Renal cortical epithelial cell (primary cell): ENCODE measurements around the gene LNPEP. TPM values are rescaled to one million over a fixed set of nuclear protein-coding genes. Genes with fewer than 3 reads are reported as not detected.

Source experiments
- DNase-seq: peaks from one replicate; pipeline ENCODE4 v3.0.0-alpha.2; 2011; ENCODE audit warnings: low read depth
- total RNA-seq: library from RNA; depleted of rRNA; stranded (reverse); fragments of >200 nt; gene quantifications from 2 replicates; pipeline ENCODE4 v1.2.3, GENCODE V29; 2014

The LNPEP gene
- 72.9 and 122 TPM in 2 replicates for total RNA-seq

- peak; percentile 92 for DNase-seq
These were observed at the start of gene LNPEP for GRCh38 chr5:96935559-96936430. Gene LNPEP (plus strand): TSS chr5:96936080. CDS start chr5:96936156, 76 bp downstream.

DNA sequence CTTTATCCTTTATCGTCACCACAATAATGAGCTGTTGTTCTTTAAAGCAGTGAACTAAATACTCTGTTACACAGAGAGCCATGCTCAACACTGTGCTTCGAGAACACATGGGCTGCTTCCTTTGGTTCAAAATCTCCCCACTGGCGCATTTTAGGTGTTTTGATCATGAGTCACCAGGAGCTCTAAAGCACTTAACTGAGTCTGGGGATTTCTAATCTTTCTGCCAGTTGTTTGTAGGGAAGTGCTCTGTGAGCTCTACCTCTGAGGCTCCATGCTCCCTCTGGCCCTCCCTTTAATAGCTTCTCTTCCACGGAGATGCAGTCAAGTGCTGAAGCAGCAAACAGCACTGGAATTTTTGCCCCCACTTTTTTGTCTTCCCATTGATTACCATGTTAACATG, 42.5 kb upstream of the LNPEP start:
- peak; percentile 96 for DNase-seq

DNA sequence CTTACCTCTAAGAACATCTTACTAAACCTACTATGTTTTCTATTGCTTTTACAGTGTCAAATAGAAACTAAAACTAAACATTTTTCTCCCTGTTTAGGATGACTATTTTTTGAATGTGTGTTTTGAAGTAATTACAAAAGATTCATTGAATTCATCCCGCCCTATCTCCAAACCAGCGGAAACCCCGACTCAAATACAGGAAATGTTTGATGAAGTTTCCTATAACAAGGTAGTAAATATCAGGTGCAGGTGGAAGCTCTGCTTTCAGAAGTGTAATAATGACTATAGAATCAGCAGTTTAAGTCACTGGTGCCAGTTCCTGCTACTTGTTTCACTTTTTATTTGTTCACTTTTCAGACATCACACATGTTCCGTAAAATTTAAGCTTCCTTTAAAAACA, 39.6 kb upstream of the LNPEP start:
- DNase-seq: no peak

- no peak for DNase-seq
These were observed 39.1 kb upstream of the LNPEP start for GRCh38 chr5:96896806-96897205.

DNA sequence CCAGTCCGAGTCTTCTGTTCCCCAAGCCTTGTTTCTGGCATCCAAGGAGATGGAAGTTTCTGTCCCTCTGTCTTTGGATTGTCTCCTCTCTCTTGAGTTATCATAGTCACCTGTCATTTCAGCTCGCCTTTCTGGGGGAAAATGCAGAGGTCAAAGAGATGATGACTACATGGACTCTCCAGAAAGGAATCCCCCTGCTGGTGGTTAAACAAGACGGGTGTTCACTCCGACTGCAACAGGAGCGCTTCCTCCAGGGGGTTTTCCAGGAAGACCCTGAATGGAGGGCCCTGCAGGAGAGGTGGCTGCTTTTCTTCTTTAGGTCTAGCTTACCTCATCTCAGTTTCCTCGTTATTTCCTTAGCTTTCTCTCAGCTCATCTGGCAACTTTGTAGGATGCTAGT, 34.5 kb upstream of the LNPEP start:
- DNase-seq: no peak

- DNase-seq: no peak
These were observed 34.0 kb upstream of the LNPEP start for GRCh38 chr5:96901841-96902240.

DNA sequence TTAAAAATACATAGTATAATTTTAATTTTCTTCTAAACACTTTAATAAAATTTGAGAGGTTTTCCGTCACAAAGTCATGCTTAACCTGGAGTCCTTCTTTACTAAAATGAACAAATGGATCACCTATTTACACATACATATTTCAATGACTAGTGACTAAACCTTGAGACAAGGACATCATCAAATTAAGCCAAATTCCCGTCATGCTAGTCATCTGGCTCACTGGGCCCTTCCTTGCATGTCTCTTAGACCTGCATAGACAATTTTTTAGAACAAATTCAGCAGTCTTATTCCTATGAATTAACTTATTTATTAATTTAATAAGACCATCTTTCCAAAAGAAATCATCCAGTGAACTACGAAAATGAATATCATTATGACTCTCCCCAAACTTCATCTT, 33.0 kb upstream of the LNPEP start:
- DNase-seq: no peak

- peak; percentile 12 for DNase-seq
These were observed 32.6 kb upstream of the LNPEP start for GRCh38 chr5:96903300-96903699.

GRCh38 chr5:96904054-96904931, 31.6 kb upstream of the LNPEP start:
- peak; percentile 64 for DNase-seq

- no peak for DNase-seq
These were observed 30.0 kb upstream of the LNPEP start for GRCh38 chr5:96905864-96906263.

GRCh38 chr5:96909003-96909402, 26.9 kb upstream of the LNPEP start:
- DNase-seq: no peak

DNA sequence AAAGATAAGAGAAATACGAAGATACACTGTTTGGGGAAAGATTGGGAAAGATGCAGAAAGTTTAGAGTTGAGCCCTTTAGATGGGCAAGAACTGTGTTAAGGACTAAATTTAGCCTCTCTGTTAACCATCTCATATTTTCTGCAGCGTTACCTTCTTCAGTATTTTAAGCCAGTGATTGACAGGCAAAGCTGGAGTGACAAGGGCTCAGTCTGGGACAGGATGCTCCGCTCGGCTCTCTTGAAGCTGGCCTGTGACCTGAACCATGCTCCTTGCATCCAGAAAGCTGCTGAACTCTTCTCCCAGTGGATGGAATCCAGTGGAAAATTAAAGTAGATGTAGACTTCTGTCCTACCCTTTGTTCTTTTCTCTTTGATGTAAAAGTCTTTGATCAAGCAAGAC, 26.4 kb upstream of the LNPEP start:
- DNase-seq: no peak

GRCh38 chr5:96911139-96911538, 24.7 kb upstream of the LNPEP start:
- DNase-seq: no peak

GRCh38 chr5:96913233-96913632, 22.6 kb upstream of the LNPEP start:
- no peak for DNase-seq

DNA sequence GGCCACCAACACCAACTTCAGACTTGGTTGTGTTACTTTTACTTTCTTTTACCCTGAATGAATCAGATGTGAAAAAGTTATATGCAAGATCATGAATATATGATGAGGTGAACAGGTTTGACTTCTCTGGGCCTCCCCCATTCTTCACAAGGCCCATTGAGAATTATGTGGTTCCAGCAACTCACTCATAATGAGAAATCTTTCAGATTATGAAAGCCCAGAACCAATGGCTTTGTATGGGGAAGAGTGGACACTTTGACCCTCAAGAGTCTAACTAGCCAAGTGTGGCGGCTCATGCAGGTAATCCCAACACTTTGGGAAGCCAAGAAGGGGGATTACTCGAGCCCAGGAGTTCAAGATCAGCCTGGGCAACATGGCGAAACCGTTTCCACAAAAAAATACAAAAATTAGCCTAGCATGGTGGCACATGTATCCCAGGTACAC, 16.1 kb upstream of the LNPEP start:
- DNase-seq: no peak

- no peak for DNase-seq
These were observed 15.0 kb upstream of the LNPEP start for GRCh38 chr5:96920744-96921355.

- DNase-seq: no peak
These were observed 13.2 kb upstream of the LNPEP start for GRCh38 chr5:96922499-96923244.

DNA sequence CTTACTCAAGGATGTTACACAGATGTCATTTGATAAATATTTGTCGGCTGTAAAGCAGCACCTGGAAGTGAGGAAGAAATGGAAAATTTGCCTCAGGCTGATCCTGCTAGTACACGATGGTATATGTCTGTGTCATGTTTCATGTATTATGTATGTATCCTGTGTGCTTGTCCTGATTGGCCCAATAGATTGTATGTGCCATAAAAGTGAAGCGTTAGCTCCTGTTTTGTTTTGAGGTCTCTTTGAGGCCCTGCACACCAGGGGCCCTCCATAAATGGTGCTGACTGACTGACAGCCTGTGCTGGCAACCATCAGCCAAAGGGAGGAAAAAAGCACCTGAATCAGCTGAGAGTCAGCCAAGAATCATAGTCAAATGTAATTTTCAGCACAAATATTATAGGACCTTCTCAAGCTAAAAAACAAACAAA, 11.8 kb upstream of the LNPEP start:
- DNase-seq: no peak

DNA sequence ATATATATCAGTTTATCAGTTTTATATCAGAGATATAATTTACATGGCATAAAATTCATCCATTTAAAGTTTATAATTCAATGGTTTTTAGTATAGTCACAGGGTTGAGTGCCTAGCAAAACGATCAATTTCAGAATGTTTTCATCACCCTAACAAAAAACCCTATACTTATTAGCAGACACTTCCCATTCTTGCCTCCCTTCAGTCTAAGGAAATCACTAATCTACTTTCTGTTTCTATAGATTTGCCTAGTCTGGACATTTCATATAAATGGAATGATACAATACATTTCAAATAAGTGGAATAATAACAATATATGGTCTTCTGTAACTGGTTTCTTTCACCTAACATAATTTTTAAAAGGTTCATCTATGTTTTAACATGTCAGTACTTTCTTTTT, 9.6 kb upstream of the LNPEP start:
- DNase-seq: no peak

DNA sequence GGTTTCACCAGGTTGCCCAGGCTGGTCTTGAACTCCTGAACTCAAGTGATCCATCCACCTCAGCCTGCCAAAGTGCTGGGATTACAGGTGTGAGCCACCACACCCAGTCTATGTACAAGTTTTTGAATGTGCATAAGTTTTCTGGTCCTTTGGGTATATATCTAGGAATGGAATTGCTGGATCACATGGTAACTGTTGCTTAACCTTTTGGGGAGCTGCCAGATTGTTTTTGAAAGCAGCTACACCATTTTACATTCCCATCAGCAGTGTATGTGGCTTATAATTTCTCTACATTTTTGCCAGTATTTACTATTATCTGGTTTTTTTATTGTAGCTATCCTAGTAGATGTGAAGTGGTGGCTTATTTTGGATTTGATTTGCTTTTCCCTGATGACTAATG, 8.9 kb upstream of the LNPEP start:
- peak; percentile 23 for DNase-seq

DNA sequence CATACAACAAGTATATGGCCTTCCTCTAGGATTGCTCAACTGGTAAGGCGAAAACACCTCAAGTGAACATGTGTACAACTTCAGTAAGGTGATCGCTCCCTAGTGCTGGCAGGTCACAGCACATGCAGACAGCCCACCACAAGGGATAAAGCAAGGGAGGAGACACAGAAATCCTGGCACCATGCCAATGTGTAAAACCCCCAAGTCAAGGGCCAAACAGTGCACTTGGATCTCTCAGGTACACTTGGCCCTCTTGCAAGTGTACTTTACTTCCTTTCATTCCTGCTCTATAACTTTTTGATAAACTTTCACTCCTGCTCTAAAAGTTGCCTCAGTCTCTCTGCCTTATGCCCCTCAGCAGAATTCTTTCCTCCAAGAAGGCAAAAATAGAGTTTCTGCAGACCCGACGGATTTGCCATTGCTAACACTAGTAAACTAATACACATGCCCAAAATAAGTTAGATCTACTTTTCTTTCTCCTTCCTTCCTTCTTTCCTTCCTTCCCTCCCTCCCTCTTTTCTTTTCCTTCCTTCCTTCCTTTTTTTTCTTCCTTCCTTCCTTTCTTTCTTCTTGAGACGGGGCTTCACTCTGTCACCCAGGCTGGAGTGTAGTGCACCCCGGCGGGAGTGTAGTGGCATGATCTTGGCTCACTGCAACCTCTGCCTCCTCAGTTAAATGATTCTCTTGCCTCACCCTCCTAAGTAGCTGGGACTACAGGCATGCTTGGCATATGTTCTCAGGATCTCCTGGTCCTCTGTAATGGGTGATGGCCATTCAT, 6.8 kb upstream of the LNPEP start:
- no peak for DNase-seq
